Muscle of leg (tissue), 11 donors: ENCODE results near the gene SPIRE1. TPM values are rescaled to one million over a fixed set of nuclear protein-coding genes. Genes with fewer than 3 reads are reported as not detected.
"Not testable (repeated sequence)": the region's sequence is repeated elsewhere in the genome, so short reads cannot be mapped to it uniquely, and the experiment has no call there.

Source experiments
- DNase-seq: peaks from one replicate; pipeline ENCODE4 v3.0.0; 2013
- H3K27ac ChIP-seq: one replicate; pipeline ENCODE4 v1.5.1; 2013; ENCODE audit warnings: mild to moderate bottlenecking, low read length, control low read depth
- H3K27me3 ChIP-seq: one replicate; pipeline ENCODE4 v1.6.1; 2013; ENCODE audit warnings: low read length; ENCODE audit not compliant: control insufficient read depth, insufficient read depth
- H3K36me3 ChIP-seq: one replicate; pipeline ENCODE4 v1.6.1; 2013; ENCODE audit warnings: low read length; ENCODE audit not compliant: control insufficient read depth, insufficient read depth
- H3K4me1 ChIP-seq: one replicate; pipeline ENCODE4 v1.6.1; 2013; ENCODE audit warnings: low read length; ENCODE audit not compliant: control insufficient read depth, insufficient read depth
- H3K4me3 ChIP-seq: one replicate; pipeline ENCODE4 v1.5.1; 2013; ENCODE audit warnings: low read length, control low read depth
- H3K9me3 ChIP-seq: replicated peaks from 2 replicates; pipeline ENCODE4 v1.6.1; 2013; ENCODE audit warnings: low read depth, low read length; ENCODE audit not compliant: control insufficient read depth
- WGBS: methylation state at CpG from one replicate; pipeline ENCODE4 v1.1.5; 2013; ENCODE audit warnings: missing lambda C conversion rate; ENCODE audit not compliant: insufficient coverage; 5-methylcytosine and 5-hydroxymethylcytosine counted together
- polyA plus RNA-seq, 8 donors: library from polyadenylated mRNA; unstranded; fragments of 120-200 nt; gene quantifications; one replicate each; pipeline versions ENCODE4 v1.2.1 to v1.2.3, GENCODE V29; 2013; ENCODE audit warnings: inconsistent platforms in 1 of 8, low replicate concordance in 1 of 8; ENCODE audit not compliant: insufficient read length in 8 of 8, insufficient read depth in 1 of 8
- total RNA-seq: library from RNA; stranded (reverse); fragments of 120-200 nt; gene quantifications from one replicate; pipeline ENCODE4 v1.2.4, GENCODE V29; 2013

The SPIRE1 gene
- total and polyA plus RNA-seq, 9 donors = 10.3 to 13.9 (median 12.0) TPM

GRCh38 chr18:12637393-12637792, 20.5 kb downstream of the SPIRE1 start:
- Histone ChIP-seq H3K4me3 (no peak overlapping the region), H3K4me1 (no peaks in the 10 kb centered on the region), H3K27ac (no peak overlapping the region), H3K9me3 (no peaks in the 10 kb centered on the region), H3K27me3 (no peaks in the 10 kb centered on the region), H3K36me3 (no peaks in the 10 kb centered on the region)
- no peak for DNase-seq
- no CpG with 5 or more reads among the region's 3 CpGs for WGBS

GRCh38 chr18:12631831-12632477, 26.0 kb downstream of the SPIRE1 start:
- DNase-seq = no peak
- no peaks in the 10 kb centered on the region for H3K36me3 ChIP-seq
- H3K27me3 ChIP-seq = no peaks in the 10 kb centered on the region
- H3K9me3 ChIP-seq = no peaks in the 10 kb centered on the region
- no peak overlapping the region for H3K27ac ChIP-seq
- WGBS = 76% methylated on average over 5 of the region's 6 CpGs
- H3K4me3 ChIP-seq = no peak overlapping the region
- H3K4me1 ChIP-seq = no peaks in the 10 kb centered on the region

- Histone ChIP-seq H3K4me3 (no peak overlapping the region), H3K27ac (no peak overlapping the region), H3K9me3 (no peaks in the 10 kb centered on the region), H3K27me3 (no peaks in the 10 kb centered on the region), H3K36me3 (no peaks in the 10 kb centered on the region), H3K4me1 (no peaks in the 10 kb centered on the region)
- WGBS = no CpG with 5 or more reads among the region's 7 CpGs
- no peak for DNase-seq
Measured at GRCh38 chr18:12630136-12630535, 27.8 kb downstream of the SPIRE1 start.

- Histone ChIP-seq H3K27ac (no peak overlapping the region), H3K27me3 (no peaks in the 10 kb centered on the region), H3K4me1 (no peaks in the 10 kb centered on the region), H3K4me3 (no peak overlapping the region), H3K36me3 (no peaks in the 10 kb centered on the region), H3K9me3 (no peaks in the 10 kb centered on the region)
- DNase-seq = no peak
- 53% methylated on average over 2 of the region's 4 CpGs for WGBS
Measured at GRCh38 chr18:12628706-12629702, 28.9 kb downstream of the SPIRE1 start.

GRCh38 chr18:12627199-12627598, 30.7 kb downstream of the SPIRE1 start:
- H3K27ac ChIP-seq, H3K9me3 ChIP-seq, H3K27me3 ChIP-seq, H3K4me1 ChIP-seq, DNase-seq, H3K4me3 ChIP-seq, H3K36me3 ChIP-seq: not testable (repeated sequence)
- WGBS = no CpG with 5 or more reads among the region's 3 CpGs

GRCh38 chr18:12625241-12625640, 32.7 kb downstream of the SPIRE1 start:
- no peak overlapping the region for H3K27ac ChIP-seq
- H3K4me3 ChIP-seq = no peak overlapping the region
- no peaks in the 10 kb centered on the region for H3K27me3 ChIP-seq
- H3K9me3 ChIP-seq = peaks cover 2% of the 10 kb centered on the region
- no peaks in the 10 kb centered on the region for H3K4me1 ChIP-seq
- 90% methylated on average over 2 of the region's 4 CpGs for WGBS
- H3K36me3 ChIP-seq = no peaks in the 10 kb centered on the region
- DNase-seq = no peak

- no peaks in the 10 kb centered on the region for H3K36me3 ChIP-seq
- no peak overlapping the region for H3K4me3 ChIP-seq
- no peaks in the 10 kb centered on the region for H3K27me3 ChIP-seq
- 52% methylated on average over 2 of the region's 5 CpGs for WGBS
- H3K9me3 ChIP-seq = peaks cover 2% of the 10 kb centered on the region
- DNase-seq = peak; percentile 27
- no peaks in the 10 kb centered on the region for H3K4me1 ChIP-seq
- no peak overlapping the region for H3K27ac ChIP-seq
Measured at GRCh38 chr18:12621742-12622306, 36.1 kb downstream of the SPIRE1 start.

- Histone ChIP-seq H3K27ac (no peak overlapping the region), H3K4me1 (no peaks in the 10 kb centered on the region), H3K4me3 (no peak overlapping the region), H3K27me3 (no peaks in the 10 kb centered on the region), H3K9me3 (no peaks in the 10 kb centered on the region), H3K36me3 (no peaks in the 10 kb centered on the region)
- DNase-seq = no peak
- whole genome bisulfite sequencing = no CpG with 5 or more reads among the region's 2 CpGs
Measured at GRCh38 chr18:12615748-12616147, 42.2 kb downstream of the SPIRE1 start.

GRCh38 chr18:12608301-12608700, 49.6 kb downstream of the SPIRE1 start:
- Histone ChIP-seq H3K4me1 (no peaks in the 10 kb centered on the region), H3K36me3 (no peaks in the 10 kb centered on the region), H3K27ac (no peak overlapping the region), H3K27me3 (no peaks in the 10 kb centered on the region), H3K9me3 (no peaks in the 10 kb centered on the region), H3K4me3 (no peak overlapping the region)
- DNase-seq = no peak
- WGBS = no CpG with 5 or more reads among the region's 1 CpG
